Activated T-helper 1 cell treated with anti-CD3 and anti-CD28 coated beads, Interleukin-12 subunit alpha, Interleukin-12 subunit beta, Interleukin-2, Interleukin-4 antibody, amounts not matched to agents 30 ng/mL and 10 ng/mL and 1 ng/mL, durations not matched to agents 14 hours and 24 hours and 36 hours (primary cell): Measurements from ENCODE around the gene KCNG1. TPM values are rescaled to one million over a fixed set of nuclear protein-coding genes. Genes with fewer than 3 reads are reported as not detected.

Experiments used
- DNase-seq: peaks from one replicate; pipeline ENCODE4 v3.0.0; 2021; ENCODE audit warnings: low spot score
- H3K27ac Mint-ChIP-seq: one replicate; pipeline ENCODE4 v1.8.0; 2021; ENCODE audit warnings: mild to moderate bottlenecking, mixed read lengths
- H3K27me3 Mint-ChIP-seq: one replicate; pipeline ENCODE4 v1.8.0; 2022; ENCODE audit warnings: mild to moderate bottlenecking, moderate library complexity, mixed read lengths; ENCODE audit not compliant: insufficient read depth
- H3K36me3 Mint-ChIP-seq: one replicate; pipeline ENCODE4 v1.8.0; 2021; ENCODE audit warnings: low read depth, mixed read lengths
- H3K4me1 Mint-ChIP-seq: one replicate; pipeline ENCODE4 v1.8.0; 2021; ENCODE audit warnings: low read depth, mixed read lengths
- H3K4me3 Mint-ChIP-seq: one replicate; pipeline ENCODE4 v1.8.0; 2021; ENCODE audit warnings: mild to moderate bottlenecking, moderate library complexity, mixed read lengths
- H3K9me3 Mint-ChIP-seq: one replicate; pipeline ENCODE4 v1.8.0; 2021; ENCODE audit warnings: mixed read lengths
- intact Hi-C: fragments of 100-400 bp; cut with micrococcal nuclease; formaldehyde crosslinking; loops from one replicate; pipeline ENCODE4 v1.15.1; 2024
- total RNA-seq: library from RNA; stranded (reverse); gene quantifications from 2 replicates; pipeline ENCODE4 v1.2.3, GENCODE V29; 2022

KCNG1 gene
- total RNA-seq, 1 donor from 2014 or later: 3.1 TPM

GRCh38 chr20:51017251-51017650 lies 5.7 kb downstream of the KCNG1 start:
- no peaks in the 10 kb centered on the region for H3K36me3 Mint-ChIP-seq
- no peak overlapping the region for H3K27ac Mint-ChIP-seq
- DNase-seq: no peak
- H3K4me3 Mint-ChIP-seq: no peak overlapping the region
- intact Hi-C loops: no loop called here
- H3K4me1 Mint-ChIP-seq: no peaks in the 10 kb centered on the region
- H3K27me3 Mint-ChIP-seq: peaks cover 28% of the 10 kb centered on the region
- no peaks in the 10 kb centered on the region for H3K9me3 Mint-ChIP-seq

- Mint-ChIP-seq H3K27ac (no peak overlapping the region), H3K4me3 (no peak overlapping the region), H3K4me1 (no peaks in the 10 kb centered on the region), H3K36me3 (no peaks in the 10 kb centered on the region), H3K27me3 (peaks cover 21% of the 10 kb centered on the region), H3K9me3 (no peaks in the 10 kb centered on the region)
- no peak for DNase-seq
- intact Hi-C loops: no loop called here
Observed at GRCh38 chr20:51016521-51016920, 6.4 kb downstream of the KCNG1 start.

- Mint-ChIP-seq H3K4me3 (no peak overlapping the region), H3K9me3 (no peaks in the 10 kb centered on the region), H3K27ac (no peak overlapping the region), H3K27me3 (peaks cover 15% of the 10 kb centered on the region), H3K4me1 (no peaks in the 10 kb centered on the region), H3K36me3 (no peaks in the 10 kb centered on the region)
- DNase-seq: no peak
- intact Hi-C loops: no loop called here
Observed at GRCh38 chr20:51014797-51015722, 7.8 kb downstream of the KCNG1 start.

GRCh38 chr20:51013577-51014330 lies 9.2 kb downstream of the KCNG1 start:
- Mint-ChIP-seq H3K27me3 (peaks cover 5% of the 10 kb centered on the region), H3K36me3 (no peaks in the 10 kb centered on the region)

GRCh38 chr20:51012357-51012756 lies 10.6 kb downstream of the KCNG1 start:
- intact Hi-C loops: no loop called here

More at GRCh38 chr20:51013577-51014330, 9.2 kb downstream of the KCNG1 start:
- Mint-ChIP-seq H3K4me1 (no peaks in the 10 kb centered on the region), H3K27ac (no peak overlapping the region), H3K4me3 (no peak overlapping the region), H3K9me3 (no peaks in the 10 kb centered on the region)
- DNase-seq: no peak
- intact Hi-C loops: no loop called here

GRCh38 chr20:51011479-51011878 lies 11.4 kb downstream of the KCNG1 start:
- H3K27me3 Mint-ChIP-seq: no peaks in the 10 kb centered on the region

More at GRCh38 chr20:51012357-51012756, 10.6 kb downstream of the KCNG1 start:
- H3K36me3 Mint-ChIP-seq: no peaks in the 10 kb centered on the region
- H3K27ac Mint-ChIP-seq: no peak overlapping the region
- no peak overlapping the region for H3K4me3 Mint-ChIP-seq
- no peaks in the 10 kb centered on the region for H3K27me3 Mint-ChIP-seq
- H3K9me3 Mint-ChIP-seq: no peaks in the 10 kb centered on the region
- no peak for DNase-seq
- no peaks in the 10 kb centered on the region for H3K4me1 Mint-ChIP-seq

GRCh38 chr20:51010932-51011331 lies 12.0 kb downstream of the KCNG1 start:
- no peaks in the 10 kb centered on the region for H3K9me3 Mint-ChIP-seq
- intact Hi-C loops: no loop called here

More at GRCh38 chr20:51011479-51011878, 11.4 kb downstream of the KCNG1 start:
- Mint-ChIP-seq H3K36me3 (no peaks in the 10 kb centered on the region), H3K4me1 (no peaks in the 10 kb centered on the region), H3K4me3 (no peak overlapping the region), H3K27ac (no peak overlapping the region), H3K9me3 (no peaks in the 10 kb centered on the region)
- intact Hi-C loops: no loop called here
- no peak for DNase-seq

GRCh38 chr20:51010043-51010365 lies 12.9 kb downstream of the KCNG1 start:
- Mint-ChIP-seq H3K27me3 (no peaks in the 10 kb centered on the region), H3K27ac (no peak overlapping the region), H3K36me3 (no peaks in the 10 kb centered on the region), H3K4me3 (no peak overlapping the region), H3K9me3 (no peaks in the 10 kb centered on the region), H3K4me1 (no peaks in the 10 kb centered on the region)
- no peak for DNase-seq
- intact Hi-C loops: no loop called here

More at GRCh38 chr20:51010932-51011331, 12.0 kb downstream of the KCNG1 start:
- DNase-seq: no peak
- H3K27ac Mint-ChIP-seq: no peak overlapping the region
- no peak overlapping the region for H3K4me3 Mint-ChIP-seq
- H3K36me3 Mint-ChIP-seq: no peaks in the 10 kb centered on the region
- H3K4me1 Mint-ChIP-seq: no peaks in the 10 kb centered on the region
- no peaks in the 10 kb centered on the region for H3K27me3 Mint-ChIP-seq

GRCh38 chr20:51009303-51010042 lies 13.4 kb downstream of the KCNG1 start:
- Mint-ChIP-seq H3K9me3 (no peaks in the 10 kb centered on the region), H3K27ac (no peak overlapping the region), H3K4me3 (no peak overlapping the region), H3K27me3 (no peaks in the 10 kb centered on the region), H3K4me1 (no peaks in the 10 kb centered on the region), H3K36me3 (no peaks in the 10 kb centered on the region)
- no peak for DNase-seq
- intact Hi-C loops: no loop called here

GRCh38 chr20:51008718-51009117 lies 14.2 kb downstream of the KCNG1 start:
- intact Hi-C loops: no loop called here
- Mint-ChIP-seq H3K4me3 (no peak overlapping the region), H3K36me3 (no peaks in the 10 kb centered on the region), H3K4me1 (no peaks in the 10 kb centered on the region), H3K27me3 (no peaks in the 10 kb centered on the region), H3K9me3 (no peaks in the 10 kb centered on the region), H3K27ac (no peak overlapping the region)
- no peak for DNase-seq

GRCh38 chr20:51005214-51005613 lies 17.7 kb downstream of the KCNG1 start:
- Mint-ChIP-seq H3K4me3 (no peak overlapping the region), H3K27ac (no peak overlapping the region), H3K9me3 (no peaks in the 10 kb centered on the region), H3K27me3 (peaks cover 4% of the 10 kb centered on the region), H3K4me1 (no peaks in the 10 kb centered on the region), H3K36me3 (no peaks in the 10 kb centered on the region)
- intact Hi-C loops: no loop called here
- DNase-seq: no peak

GRCh38 chr20:51004781-51005180 lies 18.1 kb downstream of the KCNG1 start:
- intact Hi-C loops: no loop called here
- DNase-seq: no peak
- Mint-ChIP-seq H3K36me3 (no peaks in the 10 kb centered on the region), H3K27me3 (peaks cover 4% of the 10 kb centered on the region), H3K4me1 (no peaks in the 10 kb centered on the region), H3K4me3 (no peak overlapping the region), H3K27ac (no peak overlapping the region), H3K9me3 (no peaks in the 10 kb centered on the region)
